ENCODE results near the gene MYH3.

Gene MYH3

DNA sequence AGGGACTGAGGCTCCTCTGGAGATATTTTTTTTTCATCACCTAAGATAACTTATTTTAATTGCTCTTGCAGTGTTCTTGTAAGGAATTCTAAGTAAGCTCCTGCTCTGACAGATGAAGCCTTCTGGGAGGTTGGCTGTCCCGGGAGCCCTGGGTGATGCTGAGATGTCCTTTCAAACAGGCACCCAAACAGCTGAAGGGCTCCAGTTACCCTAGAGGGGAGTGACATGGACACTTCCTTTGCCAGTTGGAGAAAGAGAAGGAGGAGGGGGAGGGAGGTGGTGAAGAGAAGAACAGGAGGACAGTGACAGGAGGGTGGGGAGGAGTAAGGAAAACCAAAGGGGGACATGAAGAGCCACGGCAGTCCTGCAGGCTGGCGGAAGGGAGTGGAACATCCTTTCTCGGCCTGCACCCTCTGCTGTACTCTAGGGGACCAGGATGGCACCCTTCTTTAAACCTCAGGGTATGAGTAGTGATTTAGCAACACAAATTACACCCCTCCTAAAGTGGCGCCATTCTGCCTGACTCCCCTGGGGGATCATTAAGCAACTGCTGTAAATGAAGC, 51.8 kb downstream of the MYH3 start:
- Histone ChIP-seq H3K36me3 (replicated peaks; ENCODE audit: low read depth, low read length) (no peaks in the 10 kb centered on the region), H3K79me2 (ENCODE audit: low read length) (no peaks in the 10 kb centered on the region), H3K9ac (ENCODE audit: low read length) (no peak overlapping the region), H3K9me3 (ENCODE audit: insufficient read depth, low read length) (no peaks in the 10 kb centered on the region), H3K4me3 (ENCODE audit: low read length) (no peak overlapping the region), H4K20me1 (ENCODE audit: insufficient read depth, low read length) (no peaks in the 10 kb centered on the region), H2AFZ (ENCODE audit: low read depth, low read length) (no peak overlapping the region), H3K27ac (ENCODE audit: low read length) (no peak overlapping the region), H3K27me3 (ENCODE audit: low read depth, low read length) (peaks cover 1% of the 10 kb centered on the region; the same call in 1 of the 2 replicates), H3K4me2 (ENCODE audit: low read length) (no peak overlapping the region), H3K4me1 (ENCODE audit: low read length) (no peaks in the 10 kb centered on the region)
- no peak for TF ChIP-seq EZH2phosphoT487 (IDR thresholded peaks at IDR 0.05; ENCODE audit: low read depth)
- TF ChIP-seq, protein P1, sequence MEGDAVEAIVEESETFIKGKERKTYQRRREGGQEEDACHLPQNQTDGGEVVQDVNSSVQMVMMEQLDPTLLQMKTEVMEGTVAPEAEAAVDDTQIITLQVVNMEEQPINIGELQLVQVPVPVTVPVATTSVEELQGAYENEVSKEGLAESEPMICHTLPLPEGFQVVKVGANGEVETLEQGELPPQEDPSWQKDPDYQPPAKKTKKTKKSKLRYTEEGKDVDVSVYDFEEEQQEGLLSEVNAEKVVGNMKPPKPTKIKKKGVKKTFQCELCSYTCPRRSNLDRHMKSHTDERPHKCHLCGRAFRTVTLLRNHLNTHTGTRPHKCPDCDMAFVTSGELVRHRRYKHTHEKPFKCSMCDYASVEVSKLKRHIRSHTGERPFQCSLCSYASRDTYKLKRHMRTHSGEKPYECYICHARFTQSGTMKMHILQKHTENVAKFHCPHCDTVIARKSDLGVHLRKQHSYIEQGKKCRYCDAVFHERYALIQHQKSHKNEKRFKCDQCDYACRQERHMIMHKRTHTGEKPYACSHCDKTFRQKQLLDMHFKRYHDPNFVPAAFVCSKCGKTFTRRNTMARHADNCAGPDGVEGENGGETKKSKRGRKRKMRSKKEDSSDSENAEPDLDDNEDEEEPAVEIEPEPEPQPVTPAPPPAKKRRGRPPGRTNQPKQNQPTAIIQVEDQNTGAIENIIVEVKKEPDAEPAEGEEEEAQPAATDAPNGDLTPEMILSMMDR (IDR thresholded peaks at IDR 0.05; ENCODE audit: low read depth, low read length) = no peak

DNA sequence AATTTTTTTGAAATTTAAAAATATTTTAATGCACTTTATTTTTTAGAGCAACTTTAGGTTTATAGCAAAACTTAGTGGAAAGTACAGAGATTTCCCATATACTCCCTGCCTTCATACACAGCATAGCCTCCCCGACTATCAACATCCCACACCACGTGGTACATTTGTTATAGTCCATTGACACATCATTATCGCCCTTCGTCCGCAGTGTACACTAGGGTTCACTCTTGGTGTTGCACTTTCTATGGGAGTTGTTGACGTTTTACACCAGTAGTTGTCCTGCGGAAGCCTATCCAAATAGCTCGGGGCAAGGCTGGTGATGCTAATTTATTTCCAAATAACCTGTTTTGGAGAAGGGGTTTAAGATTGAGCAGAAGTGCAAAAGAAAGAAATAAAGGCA, 52.6 kb downstream of the MYH3 start:
- Histone ChIP-seq H3K27ac (ENCODE audit: low read length) (no peak overlapping the region), H4K20me1 (ENCODE audit: insufficient read depth, low read length) (no peaks in the 10 kb centered on the region), H3K79me2 (ENCODE audit: low read length) (no peaks in the 10 kb centered on the region), H3K4me1 (ENCODE audit: low read length) (no peaks in the 10 kb centered on the region), H3K9me3 (ENCODE audit: insufficient read depth, low read length) (no peaks in the 10 kb centered on the region), H3K4me2 (ENCODE audit: low read length) (no peak overlapping the region), H2AFZ (ENCODE audit: low read depth, low read length) (no peak overlapping the region), H3K4me3 (ENCODE audit: low read length) (no peak overlapping the region), H3K36me3 (replicated peaks; ENCODE audit: low read depth, low read length) (no peaks in the 10 kb centered on the region), H3K27me3 (ENCODE audit: low read depth, low read length) (peaks cover 7% of the 10 kb centered on the region; the same call in 1 of the 2 replicates), H3K9ac (ENCODE audit: low read length) (no peak overlapping the region)
- TF ChIP-seq, protein P1 (IDR thresholded peaks at IDR 0.05; ENCODE audit: low read depth, low read length) = no peak
- no peak for TF ChIP-seq EZH2phosphoT487 (IDR thresholded peaks at IDR 0.05; ENCODE audit: low read depth)

DNA sequence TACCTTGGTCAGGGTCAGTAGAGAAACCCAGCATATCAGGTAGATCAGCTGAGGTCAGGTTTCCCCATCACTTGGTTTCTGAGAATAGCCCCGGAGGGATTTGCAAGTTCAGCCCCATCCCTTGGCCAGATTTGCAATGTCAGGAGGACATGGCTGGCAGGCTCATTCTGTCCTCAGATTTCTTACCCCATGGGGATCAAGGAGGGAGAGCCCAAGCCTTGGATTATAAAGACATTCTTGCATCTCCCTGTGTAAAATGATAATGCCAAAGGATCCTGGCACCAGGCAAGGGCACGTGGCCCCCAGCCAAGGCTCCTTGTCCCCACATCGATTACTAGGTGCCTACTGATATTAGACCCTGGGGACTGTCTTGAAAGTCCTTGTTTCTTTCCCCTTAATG, 53.2 kb downstream of the MYH3 start:
- Histone ChIP-seq H3K27ac (ENCODE audit: low read length) (no peak overlapping the region), H3K4me1 (ENCODE audit: low read length) (no peaks in the 10 kb centered on the region), H4K20me1 (ENCODE audit: insufficient read depth, low read length) (no peaks in the 10 kb centered on the region), H3K79me2 (ENCODE audit: low read length) (no peaks in the 10 kb centered on the region), H3K4me3 (ENCODE audit: low read length) (no peak overlapping the region), H3K9me3 (ENCODE audit: insufficient read depth, low read length) (no peaks in the 10 kb centered on the region), H3K9ac (ENCODE audit: low read length) (no peak overlapping the region), H3K36me3 (replicated peaks; ENCODE audit: low read depth, low read length) (no peaks in the 10 kb centered on the region), H3K4me2 (ENCODE audit: low read length) (no peak overlapping the region), H3K27me3 (ENCODE audit: low read depth, low read length) (peaks cover 7% of the 10 kb centered on the region; the same call in 1 of the 2 replicates), H2AFZ (ENCODE audit: low read depth, low read length) (no peak overlapping the region)
- TF ChIP-seq, protein P1 (IDR thresholded peaks at IDR 0.05; ENCODE audit: low read depth, low read length) = no peak
- no peak for TF ChIP-seq EZH2phosphoT487 (IDR thresholded peaks at IDR 0.05; ENCODE audit: low read depth)

DNA sequence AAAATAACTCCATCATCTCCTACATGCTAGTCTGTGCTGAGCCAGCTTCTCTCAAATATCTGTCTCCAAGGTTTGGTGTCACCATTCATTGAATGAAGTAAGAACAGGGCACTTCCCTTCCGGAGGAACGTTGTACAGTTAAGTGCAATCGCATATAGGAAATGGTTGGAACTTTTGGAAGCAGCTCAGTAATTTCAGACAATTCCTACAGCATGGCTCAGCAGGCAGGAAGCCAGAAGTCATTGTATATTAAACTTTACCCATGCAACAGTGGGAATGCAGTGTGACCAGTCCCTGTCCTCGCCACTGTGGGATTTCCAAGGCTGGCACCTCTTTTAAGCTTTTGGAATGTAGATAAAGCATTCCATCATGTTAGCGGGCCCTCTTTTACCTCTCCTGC, 56.5 kb downstream of the MYH3 start:
- Histone ChIP-seq H3K36me3 (replicated peaks; ENCODE audit: low read depth, low read length) (no peaks in the 10 kb centered on the region), H3K4me3 (ENCODE audit: low read length) (no peak overlapping the region), H3K4me2 (ENCODE audit: low read length) (no peak overlapping the region), H3K9ac (ENCODE audit: low read length) (no peak overlapping the region), H3K79me2 (ENCODE audit: low read length) (no peaks in the 10 kb centered on the region), H3K9me3 (ENCODE audit: insufficient read depth, low read length) (no peaks in the 10 kb centered on the region), H3K27ac (ENCODE audit: low read length) (no peak overlapping the region), H4K20me1 (ENCODE audit: insufficient read depth, low read length) (no peaks in the 10 kb centered on the region), H3K4me1 (ENCODE audit: low read length) (no peaks in the 10 kb centered on the region), H2AFZ (ENCODE audit: low read depth, low read length) (no peak overlapping the region), H3K27me3 (ENCODE audit: low read depth, low read length) (peaks cover 7% of the 10 kb centered on the region; the same call in 1 of the 2 replicates)
- TF ChIP-seq EZH2phosphoT487 (IDR thresholded peaks at IDR 0.05; ENCODE audit: low read depth) = no peak
- TF ChIP-seq, protein P1 (IDR thresholded peaks at IDR 0.05; ENCODE audit: low read depth, low read length) = no peak
